GM18499 (cell line): ENCODE data around the gene SPHK1.

Source experiments
- ATAC-seq: cut with Tn5 transposase; IDR thresholded peaks from one replicate; pipeline ENCODE4 v1.9.1; 2021; ENCODE audit warnings: moderate number of reproducible peaks; ENCODE audit not compliant: insufficient read depth, unreplicated experiment

Gene SPHK1

DNA sequence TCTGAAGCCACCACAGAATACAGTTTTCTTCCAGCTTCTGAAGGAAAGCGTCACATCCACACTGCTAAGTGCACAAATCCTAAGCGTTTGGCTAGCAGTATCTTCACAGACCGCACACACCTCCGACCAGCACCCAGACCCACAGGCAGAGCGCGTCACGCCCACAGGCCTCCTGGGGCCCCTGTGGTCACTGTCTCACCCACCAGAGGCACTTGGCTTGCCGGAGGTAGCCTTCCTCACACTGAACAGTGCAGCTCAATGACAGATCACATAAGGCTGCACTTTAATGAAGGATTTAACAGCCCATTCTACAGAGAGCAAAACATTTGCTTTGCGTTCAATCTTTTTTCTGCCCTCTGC lies 21.2 kb downstream of the SPHK1 start:
- no peak for ATAC-seq

- no peak for ATAC-seq
These were observed 21.7 kb downstream of the SPHK1 start for GRCh38 chr17:76405967-76406647.

DNA sequence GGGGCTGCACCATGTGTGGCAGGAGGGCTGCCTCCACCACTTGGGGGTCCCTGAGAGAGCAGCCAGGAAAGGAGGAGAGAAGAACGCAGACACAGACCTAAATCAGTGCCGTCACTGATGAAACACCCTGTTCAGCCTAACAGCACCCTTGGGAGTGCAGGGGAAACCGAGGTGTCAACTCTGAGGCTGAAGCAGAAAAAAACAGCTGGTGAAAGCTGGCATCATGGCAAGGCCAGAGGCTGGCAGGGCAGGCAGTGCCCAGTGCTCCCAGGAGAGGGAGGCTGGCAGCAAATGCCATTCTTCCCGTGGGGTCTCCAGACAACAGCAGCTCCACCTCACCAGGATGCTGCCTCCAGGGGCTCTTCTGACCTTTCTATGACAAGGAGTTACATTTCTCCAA lies 23.1 kb downstream of the SPHK1 start:
- no peak for ATAC-seq

- no peak for ATAC-seq
These were observed 23.8 kb downstream of the SPHK1 start for GRCh38 chr17:76408037-76408849.

- no peak for ATAC-seq
These were observed 26.0 kb downstream of the SPHK1 start for GRCh38 chr17:76410328-76410965.

GRCh38 chr17:76411247-76411646 lies 26.8 kb downstream of the SPHK1 start:
- no peak for ATAC-seq

- ATAC-seq = no peak
These were observed 30.2 kb downstream of the SPHK1 start for GRCh38 chr17:76414334-76415295.

- ATAC-seq = no peak
These were observed 31.4 kb downstream of the SPHK1 start for GRCh38 chr17:76415786-76416185.

DNA sequence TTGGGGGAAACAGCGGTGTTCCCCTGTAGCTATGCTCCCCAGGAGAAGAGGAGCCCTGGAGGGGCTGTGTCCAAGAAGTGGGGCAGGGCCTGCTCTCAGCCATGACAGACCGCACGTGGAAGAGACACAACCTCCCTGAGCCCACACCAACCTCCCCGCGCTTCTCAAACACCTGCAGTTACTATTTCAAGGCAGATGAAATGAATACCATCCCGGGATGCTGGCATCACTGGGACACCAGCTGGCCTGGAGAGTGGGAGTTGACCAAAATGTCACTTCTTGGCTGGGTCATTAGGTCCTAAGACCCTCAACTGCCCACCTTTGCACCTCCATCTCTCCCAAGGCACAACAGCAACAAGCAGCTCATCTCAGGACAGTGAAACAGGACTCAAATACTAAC lies 32.0 kb downstream of the SPHK1 start:
- ATAC-seq = no peak

GRCh38 chr17:76416899-76417298 lies 32.5 kb downstream of the SPHK1 start:
- ATAC-seq = no peak

GRCh38 chr17:76417499-76418143 lies 33.2 kb downstream of the SPHK1 start:
- ATAC-seq = no peak

- no peak for ATAC-seq
These were observed 35.3 kb downstream of the SPHK1 start for GRCh38 chr17:76419576-76420260.

- no peak for ATAC-seq
These were observed 36.1 kb downstream of the SPHK1 start for GRCh38 chr17:76420356-76421043.

DNA sequence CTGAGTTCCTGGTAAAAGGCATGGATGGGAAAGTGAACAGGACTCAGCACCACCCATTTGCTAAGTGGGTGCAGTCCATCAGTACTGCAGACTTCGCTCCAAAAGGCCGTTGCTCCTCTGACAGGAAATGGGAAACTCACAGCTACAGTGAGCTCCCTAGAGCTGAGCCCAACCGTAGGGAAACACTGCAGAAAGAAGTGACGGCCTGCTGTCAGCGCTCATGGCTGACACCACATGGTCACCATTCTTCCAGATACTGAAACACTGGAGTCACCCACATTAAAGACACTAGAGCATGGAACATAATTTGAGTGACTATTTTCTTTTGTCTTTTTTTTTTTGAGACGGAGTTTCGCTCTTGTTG lies 36.6 kb downstream of the SPHK1 start:
- no peak for ATAC-seq

DNA sequence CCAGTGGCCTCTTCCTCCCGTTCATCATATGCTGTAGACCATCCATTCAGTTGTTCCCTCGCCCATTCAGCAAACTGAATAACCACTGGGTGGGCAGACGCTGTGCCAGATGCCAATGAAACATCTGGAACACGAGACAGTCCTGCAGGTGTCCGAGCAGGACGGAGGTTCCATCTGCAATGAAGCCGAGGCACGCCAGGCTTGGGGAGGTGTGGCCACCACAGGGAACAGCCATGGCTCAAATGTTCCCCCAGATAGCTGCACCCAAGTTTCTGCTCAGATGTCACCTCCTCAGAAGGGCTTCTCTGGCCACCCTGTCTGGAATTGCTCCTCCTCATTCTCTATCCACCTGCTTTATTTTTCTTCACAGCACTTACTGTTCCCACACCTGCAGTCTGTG lies 38.0 kb downstream of the SPHK1 start:
- ATAC-seq = no peak

GRCh38 chr17:76422860-76423259 lies 38.5 kb downstream of the SPHK1 start:
- no peak for ATAC-seq

DNA sequence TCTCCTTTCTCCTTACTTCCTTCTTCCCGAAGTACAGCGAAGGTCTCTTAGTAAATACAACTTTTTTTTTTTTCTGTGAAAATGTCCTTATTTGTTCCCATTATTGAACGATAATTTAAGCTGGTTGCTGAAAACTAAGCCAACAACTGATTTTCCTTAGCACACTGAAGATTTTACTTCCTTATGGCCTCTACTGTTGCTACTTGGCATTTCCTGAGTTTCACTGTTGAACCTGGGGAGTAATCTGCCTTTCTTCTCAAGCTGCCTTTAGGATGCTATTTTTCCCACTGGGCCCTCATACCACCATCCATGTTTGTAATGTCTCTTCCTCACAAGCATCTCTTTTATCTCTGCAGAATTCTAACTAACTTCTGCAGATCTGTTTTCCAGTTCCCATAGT lies 42.4 kb downstream of the SPHK1 start:
- ATAC-seq = no peak

GRCh38 chr17:76427501-76428231 lies 43.3 kb downstream of the SPHK1 start:
- no peak for ATAC-seq
